Measurements from ENCODE around the gene VASH2.
A peak's percentile ranks its signal among the peaks of the same experiment; 100 is the strongest.
"Not testable (repeated sequence)": the region's sequence is repeated elsewhere in the genome, so short reads cannot be mapped to it uniquely, and the experiment has no call there.

Gene VASH2

DNA sequence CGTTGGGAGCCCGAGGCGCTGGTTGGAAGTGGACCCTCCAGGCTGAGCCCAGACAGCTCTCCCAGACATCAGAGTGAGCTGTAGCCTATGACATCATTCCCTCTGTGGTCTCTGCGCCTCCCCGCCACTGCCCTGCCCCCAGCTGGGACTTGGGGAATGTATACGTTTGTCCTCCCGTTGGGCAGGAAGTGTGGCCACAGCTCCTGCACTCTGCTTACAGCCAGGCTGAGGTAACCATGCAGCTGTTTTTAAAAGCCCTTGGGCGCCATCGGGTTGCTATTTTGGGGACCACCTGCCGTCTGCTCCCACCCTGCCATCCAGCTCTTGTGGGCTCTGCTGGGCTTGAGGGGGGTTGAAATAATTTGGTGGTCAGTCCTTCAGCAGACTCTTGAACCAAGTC is 7.8 kb downstream of the VASH2 start:
- DNase-seq, result peak; percentile 59

DNA sequence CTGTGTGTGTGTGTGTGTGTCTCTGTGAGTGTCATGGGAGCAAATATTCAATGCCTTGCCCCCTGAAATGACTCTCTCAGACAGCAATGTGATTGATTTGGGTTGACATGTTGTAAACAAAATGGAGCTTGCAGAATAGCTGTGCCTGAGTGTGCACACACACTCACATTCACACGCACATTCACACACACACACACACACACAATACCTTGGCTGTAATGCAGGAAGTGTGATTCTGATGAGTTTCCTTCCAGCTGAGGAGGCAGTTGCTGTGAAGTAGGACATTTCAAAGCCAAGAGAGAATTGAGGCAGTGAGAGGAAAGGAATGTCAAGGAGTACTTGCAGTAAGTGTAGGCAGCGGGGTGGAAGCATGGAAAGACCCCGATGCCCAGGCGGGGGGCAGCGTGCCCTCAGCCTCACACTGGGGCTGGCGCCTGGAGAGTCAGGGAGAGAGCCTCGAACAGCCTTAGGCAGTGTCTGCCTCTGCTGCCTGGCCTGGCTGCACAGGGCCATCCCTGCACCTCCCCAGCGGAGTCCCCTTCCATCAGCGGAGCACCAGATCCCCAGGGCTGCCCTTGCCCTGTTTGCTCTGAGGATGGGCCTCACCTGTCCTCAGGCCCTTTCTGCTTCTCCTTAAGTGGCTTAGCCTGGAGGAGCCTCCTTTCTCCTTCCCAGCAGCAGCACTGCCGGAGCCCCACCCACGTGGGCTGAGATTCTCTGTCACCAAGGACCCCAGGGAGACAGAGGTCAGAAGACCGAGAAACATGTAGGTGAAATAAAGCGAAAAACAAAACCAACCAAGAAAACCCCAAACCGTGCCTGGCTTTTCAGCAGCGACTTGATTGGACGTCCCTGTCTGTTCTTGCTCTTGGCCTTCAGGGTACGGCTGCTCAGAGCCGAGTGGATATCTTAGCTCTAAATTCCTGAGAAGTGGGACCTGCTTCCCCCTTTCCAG is 9.2 kb downstream of the VASH2 start:
- no peak for DNase-seq

DNA sequence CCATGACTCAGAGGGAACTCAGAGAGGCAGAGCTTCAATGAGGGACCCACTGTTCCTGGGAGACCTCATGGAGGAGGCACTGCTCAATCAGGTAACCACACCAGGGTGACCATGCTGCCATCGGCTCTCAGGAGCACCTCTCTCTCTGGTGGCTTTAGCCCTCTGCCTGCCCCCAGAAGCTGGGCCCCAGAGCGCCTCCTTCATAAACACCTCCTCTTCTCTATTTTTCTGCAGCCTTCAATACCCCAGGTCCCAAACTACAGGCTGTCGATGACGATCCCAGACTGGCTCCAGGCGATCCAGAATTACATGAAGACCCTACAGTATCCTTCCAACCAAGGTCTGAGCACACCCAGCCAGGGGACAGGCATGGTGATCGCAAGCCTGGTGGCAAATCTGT is 10.6 kb downstream of the VASH2 start:
- no peak for DNase-seq

DNA sequence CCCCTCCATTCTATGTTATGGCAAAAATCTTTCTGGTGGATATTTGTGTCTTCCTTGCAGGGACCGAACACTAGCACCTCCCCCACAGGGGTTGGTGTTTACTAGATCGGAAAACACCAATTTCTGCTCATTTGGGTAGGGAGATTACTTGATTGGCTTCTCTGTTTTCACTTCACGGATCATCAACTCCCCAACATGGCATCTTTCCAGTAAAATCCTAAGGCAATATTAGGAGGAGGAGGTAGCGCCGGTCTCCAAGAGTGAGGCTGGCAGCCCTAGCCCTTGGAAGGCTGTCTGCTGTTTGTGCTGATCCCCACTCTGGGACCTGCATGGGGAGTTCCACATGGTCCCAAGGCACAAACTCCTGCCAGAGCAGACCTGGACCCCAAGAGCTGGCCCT is 12.2 kb downstream of the VASH2 start:
- DNase-seq, result no peak

DNA sequence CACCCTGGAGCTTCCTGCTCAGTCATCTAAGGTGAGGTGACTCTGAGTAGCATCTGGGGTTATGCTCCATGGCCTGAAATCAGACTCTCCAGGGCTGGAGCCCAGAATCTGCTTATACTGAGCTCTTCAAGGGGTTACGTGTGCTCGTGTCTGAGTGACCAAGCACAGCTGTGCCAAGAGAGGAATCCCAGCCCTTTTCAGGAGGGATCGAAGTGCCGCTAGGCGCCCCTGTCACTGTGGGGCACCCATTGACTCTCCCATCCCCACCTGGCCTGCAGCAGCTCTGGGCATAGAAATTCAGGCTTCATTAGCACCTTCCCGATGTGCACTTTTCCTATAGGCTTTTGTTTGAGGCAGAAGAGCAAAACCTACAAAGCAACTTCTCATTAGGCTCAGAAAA is 13.8 kb downstream of the VASH2 start:
- no peak for DNase-seq

DNA sequence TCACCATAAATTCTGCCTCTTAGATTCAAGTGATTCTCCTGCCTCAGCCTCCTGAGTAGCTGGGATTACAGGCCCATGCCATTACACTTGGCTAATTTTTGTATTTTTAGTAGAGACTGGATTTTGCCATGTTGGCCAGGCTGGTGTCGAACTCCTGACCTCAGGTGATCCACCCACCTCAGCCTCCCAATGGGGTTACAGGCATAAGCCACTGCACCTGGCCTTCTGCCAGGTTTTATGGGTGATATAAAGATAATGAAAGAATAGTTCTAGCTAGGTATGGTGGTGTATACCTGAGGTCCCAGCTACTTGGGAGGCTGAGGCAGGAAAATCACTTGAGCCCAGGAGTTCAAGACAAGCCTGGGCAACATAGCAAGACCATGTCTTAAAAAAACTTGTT is 14.7 kb downstream of the VASH2 start:
- DNase-seq, result not testable (repeated sequence)

DNA sequence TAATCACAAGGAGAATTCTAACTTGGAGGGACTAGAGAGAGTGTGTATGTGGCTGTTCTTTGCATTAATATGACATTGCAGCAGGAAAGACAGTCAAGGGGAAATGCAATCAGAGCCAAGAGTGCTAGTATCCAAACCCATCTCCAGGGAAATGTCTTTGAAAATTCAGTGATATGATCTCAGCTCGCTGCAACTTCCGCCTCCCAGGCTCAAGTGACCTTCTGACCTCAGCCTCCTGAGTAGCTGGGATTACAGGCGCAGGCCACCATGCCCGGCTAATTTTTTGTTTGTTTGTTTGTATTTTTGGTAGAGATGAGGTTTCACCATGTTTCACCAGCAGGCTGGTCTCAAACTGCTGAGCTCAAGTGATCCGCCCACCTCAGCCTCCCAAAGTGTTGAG is 16.3 kb downstream of the VASH2 start:
- DNase-seq, result no peak

DNA sequence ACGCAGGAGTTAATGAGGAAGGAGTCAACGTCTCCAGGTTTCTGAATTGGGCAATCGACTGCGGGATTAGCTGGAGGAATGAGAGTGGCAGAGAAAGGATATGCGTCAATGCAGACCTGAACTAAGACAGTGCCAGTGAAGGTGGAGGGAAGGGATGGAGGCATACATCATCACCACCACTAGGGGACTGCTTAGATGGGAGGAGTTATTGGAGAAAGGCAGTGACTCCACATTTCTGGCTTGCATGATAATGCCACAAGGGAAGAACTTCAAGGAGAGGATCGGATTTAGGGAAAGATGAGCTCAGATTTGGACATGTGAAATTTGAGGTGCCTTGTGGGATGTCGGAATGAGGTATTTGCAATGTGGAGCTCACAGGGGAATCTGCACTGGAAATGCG is 17.5 kb downstream of the VASH2 start:
- DNase-seq, result peak; percentile 61

DNA sequence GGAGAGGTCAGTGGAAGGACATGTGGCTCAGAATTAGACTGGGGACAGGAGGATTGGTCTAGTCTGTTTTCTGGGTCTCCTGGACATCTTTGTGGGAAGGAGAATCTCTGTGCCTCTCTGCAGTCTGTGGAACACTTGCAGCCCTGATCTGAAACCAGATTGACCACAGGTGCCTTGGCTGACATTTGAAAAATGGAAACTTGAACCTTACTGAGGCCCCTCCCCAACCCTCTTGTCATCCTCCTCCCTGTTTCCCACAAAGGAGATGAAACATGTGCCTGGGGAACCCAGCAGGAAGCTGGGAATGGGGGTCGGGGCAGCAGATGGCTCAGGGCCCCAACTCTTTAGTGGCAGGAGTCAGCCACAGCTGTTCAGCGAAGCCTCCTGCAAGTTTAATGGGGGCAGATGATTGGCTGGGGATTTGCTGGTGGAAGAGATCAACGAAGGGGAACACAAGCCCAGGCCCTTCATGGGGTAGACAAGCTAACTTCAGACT is 18.1 kb downstream of the VASH2 start:
- no peak for DNase-seq

DNA sequence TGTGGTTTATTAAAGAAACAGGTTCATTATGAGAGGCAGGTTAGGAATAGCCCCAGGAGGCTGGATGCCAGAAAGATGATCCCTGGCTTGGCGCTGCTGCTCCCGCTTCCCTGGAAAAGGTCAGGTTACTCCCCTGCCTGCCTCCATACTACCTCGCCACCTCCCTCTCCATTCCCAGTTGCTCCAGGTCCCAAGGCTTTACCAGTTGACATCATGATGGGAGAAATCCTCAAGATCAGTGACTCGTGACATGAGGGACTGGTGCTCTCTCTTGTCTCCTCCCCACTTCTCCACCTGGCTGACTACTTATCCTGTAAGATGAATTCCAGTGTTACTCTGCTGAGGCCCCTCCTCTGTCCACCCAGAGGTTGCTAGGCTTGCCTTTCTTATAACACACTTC is 19.7 kb downstream of the VASH2 start:
- DNase-seq, result no peak

DNA sequence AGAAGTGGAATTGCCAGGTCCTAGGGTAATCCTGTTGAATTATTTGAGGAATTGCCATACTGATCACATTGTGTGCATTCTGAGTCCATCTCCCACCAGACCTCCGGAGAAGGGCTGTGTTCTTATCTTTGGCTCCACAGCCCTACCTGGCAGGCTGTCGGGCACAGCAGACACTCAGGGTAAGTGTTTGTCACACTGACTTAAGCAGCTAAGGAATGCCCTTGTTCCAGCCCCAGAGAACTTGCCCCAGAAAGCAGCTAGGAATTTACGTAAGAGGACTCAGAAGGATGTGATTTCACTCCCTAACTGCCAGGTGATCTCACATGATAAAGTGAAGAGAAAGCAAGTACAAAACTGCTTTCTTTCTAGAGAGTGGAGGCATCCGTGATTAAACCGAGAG is 21.0 kb downstream of the VASH2 start:
- no peak for DNase-seq

DNA sequence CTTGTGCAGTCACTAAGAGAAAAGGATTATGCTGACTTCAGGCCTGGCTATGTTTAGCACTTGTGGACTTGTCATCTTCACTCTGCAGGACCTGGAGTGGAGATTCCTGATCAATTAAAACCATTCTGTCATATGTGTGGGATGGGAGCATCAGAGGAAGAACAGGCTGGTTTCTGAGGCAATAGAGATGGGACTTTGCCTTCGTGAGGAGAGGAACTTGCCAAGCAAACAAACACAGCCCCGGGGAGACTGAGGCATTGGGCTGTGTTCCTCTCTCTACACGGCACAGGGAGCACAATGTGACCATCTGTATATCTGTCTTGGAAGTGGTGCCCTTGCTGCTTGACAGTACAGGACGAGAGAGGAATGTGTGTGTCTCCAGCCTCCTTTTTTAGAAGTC is 23.1 kb downstream of the VASH2 start:
- no peak for DNase-seq

DNA sequence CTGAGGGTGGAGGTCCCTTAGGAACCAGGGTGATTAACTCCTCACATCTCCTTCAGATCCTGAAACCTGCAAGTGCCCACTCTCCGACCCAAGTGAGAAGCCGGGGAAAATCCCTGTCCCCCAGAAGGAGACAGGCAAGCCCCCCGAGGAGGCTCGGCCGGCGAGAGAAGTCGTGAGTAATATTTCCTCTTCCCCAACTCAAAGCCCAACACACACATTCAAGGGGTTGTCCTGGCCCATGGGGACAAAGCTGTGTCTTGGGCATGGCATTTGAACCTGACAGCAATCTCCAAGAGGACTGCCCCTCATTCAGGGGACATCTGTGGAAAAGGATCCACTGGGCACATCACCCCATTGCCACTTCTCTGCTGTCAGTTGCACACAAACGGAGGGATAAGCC is 23.6 kb downstream of the VASH2 start:
- DNase-seq, result no peak

DNA sequence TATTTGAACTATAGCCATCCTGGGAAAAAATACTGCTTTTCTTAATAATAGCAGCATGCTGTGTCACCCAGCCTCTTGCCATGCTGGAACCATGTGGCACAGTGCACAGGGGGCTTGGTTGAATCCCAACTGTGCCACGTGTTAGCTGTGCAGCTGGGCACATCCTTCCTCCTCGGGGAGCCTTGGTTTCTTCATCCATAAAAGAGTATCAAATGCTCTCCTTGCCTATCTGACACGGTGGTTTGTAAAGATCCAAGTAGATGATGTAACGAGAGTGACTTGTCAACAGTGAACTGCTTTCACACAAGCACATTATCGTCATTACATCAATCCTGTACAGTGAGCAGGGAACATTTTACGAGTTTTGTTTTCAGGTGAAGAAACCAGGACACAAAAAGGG is 24.4 kb downstream of the VASH2 start:
- no peak for DNase-seq

DNA sequence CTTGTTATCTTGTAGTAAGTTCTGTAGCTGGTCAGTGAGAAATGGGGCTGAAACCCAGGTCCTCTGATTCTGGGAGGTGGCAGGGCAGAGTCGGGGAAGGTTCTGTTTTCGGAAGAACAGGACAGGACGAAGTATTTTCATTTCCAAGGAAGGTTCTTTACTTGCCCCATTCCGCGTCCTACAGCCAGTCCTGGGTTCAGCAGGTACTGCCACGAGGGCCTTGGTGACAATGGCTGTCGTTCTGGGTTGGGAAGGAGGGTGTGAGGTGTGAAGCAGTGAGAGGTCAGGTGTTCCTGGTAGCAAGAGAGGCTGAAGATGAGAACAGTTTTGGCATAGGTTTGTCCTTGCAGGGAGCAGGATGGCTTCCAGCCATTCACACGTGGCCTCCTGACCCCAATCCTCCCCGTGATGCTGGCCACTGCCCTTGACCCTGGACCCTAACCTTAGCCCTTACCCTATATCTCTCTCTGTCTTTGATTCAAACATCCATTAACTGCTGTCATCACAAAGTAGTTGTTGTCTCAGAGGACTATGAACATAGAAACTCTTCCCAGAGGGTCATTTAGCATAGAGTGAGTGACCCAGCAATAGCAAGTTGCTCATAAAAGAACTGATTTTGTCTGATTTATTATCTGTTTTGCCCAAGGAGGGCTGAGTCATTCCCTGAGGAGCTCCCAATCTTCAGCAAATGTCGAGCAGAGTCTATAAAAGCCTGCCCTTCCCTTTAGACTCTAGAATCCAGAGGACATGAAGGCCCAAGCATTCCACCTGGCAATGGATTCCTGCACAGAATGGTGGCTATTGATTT is 25.0 kb downstream of the VASH2 start:
- no peak for DNase-seq

DNA sequence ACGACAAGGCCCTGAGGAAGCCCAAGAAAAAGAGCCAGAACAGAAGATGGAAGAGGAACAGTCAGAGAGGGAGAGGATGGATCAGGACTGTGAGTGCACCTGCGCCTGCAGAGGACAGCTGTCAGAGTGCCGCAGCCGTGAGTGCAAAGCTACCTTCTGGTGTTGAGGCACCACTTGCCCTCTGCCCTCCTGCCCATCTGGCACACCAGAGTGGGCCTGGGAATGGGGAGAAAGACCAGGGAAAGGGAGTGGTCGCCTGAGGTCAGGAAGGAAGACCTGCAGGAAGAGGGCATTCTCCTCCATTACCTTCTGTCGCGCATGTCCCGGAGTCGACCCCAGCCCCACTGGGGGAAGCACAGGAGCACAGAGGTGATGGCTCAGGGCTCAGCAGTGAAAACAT is 26.2 kb downstream of the VASH2 start:
- no peak for DNase-seq

DNA sequence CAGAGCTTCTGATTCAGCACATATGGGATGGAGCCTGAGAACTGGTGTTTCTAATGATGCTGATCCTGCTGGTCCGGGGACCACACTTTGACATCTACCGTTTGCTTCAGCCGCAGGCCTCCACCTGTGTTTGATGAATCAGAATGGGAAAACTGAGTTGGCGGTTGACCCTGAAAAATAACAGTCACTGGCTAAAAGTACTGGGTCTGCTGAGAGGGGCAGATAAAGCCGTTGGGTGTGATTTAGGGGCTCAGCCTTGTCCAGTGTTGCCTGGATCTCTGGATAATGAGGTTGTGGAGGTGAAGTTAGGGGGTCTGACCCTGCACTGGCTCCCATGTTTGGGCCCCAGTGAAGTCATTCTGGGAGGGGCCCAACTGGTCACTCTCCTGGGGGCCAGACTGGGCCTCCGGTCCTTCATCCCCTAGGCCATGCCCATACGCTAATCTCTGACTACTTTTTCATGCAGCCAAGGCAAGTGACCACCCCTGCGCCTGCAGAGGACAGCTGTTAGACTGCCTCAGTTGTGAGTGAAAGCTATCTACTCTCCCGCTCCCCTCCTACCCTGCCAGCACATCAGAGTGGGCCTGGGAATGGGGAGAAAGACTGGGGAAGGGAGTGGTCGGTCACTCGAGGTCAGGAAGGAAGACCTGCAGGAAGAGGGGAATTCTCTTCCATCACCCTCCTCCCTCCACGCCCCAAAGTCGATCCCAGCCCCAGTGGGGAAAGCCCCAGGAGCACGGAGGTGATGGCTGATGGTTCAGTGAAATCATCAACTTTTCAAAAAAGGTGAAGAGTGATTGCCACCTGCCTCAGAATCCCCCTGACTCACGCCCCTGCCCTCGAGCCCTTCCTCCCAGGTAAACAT is 27.7 kb downstream of the VASH2 start:
- DNase-seq, result no peak

DNA sequence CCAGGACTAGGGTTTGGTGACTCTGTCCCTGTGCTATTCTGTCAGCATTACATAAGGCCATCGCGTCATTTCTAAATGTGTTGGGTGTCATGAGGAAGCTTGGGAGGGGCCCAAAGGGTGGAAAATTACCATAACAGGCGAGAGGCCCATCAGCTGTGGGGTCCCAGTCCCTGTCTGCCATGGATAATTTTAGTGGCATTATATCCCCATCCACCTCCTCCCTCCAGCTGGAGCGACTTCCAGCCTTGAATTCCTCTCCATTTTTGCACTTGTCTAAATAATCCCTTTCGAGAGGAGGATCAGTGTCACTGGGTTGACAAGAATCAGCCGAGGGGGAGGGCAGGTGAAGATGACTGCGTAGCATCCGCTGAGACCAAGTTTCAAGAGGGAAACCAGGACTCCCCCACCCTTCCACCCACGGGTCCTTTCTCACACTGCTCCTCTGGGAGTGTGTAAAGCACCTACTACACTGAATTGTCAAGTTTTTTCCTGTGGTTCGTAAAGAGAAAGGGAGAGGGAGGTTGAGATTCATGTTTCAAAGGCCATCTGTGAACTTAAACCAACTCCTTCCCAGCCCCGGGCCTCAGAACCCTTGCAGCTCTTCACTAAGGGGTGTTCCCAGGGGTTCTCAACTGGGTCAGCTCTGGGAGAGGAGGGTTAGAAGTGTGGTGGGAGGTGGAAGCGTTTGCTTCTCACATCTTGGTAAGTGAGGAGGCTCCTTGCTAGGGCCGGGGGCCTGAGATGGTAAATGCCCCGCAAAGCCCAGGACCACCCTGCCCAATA is 29.2 kb downstream of the VASH2 start:
- no peak for DNase-seq

DNA sequence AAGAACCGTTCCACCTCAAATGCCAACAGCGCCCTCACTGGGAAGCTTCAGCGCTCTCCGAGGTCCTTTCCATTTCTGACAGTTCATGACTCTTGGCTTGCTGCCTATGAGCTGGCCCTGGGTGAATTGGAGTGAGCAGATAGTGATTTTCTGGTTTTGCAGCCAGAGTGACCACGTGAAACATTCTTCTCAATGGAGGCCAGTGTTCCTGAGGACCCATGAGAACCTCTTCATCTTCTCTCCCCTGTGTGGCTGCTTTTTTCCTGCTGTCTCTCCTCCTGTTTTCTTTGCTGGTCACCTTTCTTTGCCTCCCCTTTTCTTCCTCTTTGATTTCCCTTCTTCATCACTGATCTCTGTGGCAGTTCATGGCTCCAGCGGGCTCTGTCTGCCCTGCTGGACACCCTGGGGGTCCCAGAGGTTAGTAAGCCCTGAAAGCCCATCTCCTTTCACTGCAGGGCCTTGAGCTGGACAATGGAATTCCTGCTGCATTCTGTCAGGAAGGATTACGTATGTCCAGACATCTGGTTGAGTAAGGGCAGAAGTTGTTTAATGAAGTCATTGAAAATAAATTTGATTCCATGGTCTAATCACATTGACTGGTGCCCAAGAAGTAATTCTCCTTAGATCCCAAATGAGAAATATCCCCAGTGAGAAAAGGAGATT is 29.9 kb downstream of the VASH2 start:
- DNase-seq, result no peak

DNA sequence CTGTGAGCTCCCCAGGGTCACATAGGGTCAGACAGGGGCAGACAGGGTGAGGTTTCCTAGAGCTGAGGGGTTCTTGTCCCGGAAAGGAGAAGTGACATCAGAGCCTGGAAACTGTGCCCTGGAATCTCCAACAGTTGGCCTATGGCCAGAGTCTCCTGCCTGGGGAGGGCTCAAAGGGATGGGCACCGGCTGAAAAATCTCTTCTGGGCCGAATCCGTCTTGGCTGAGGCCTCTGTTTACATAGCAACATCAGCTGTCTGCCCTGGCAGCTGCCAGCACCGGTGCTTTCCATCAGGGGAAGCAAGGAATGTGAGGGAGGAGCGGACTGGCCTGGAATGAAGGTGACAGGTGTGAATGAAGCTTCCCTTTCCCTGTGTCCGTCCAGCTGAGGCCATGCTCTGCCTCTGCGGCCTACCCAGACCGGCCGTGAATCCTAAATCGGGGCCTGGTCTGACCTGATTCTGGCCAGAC is 30.7 kb downstream of the VASH2 start:
- no peak for DNase-seq

DNA sequence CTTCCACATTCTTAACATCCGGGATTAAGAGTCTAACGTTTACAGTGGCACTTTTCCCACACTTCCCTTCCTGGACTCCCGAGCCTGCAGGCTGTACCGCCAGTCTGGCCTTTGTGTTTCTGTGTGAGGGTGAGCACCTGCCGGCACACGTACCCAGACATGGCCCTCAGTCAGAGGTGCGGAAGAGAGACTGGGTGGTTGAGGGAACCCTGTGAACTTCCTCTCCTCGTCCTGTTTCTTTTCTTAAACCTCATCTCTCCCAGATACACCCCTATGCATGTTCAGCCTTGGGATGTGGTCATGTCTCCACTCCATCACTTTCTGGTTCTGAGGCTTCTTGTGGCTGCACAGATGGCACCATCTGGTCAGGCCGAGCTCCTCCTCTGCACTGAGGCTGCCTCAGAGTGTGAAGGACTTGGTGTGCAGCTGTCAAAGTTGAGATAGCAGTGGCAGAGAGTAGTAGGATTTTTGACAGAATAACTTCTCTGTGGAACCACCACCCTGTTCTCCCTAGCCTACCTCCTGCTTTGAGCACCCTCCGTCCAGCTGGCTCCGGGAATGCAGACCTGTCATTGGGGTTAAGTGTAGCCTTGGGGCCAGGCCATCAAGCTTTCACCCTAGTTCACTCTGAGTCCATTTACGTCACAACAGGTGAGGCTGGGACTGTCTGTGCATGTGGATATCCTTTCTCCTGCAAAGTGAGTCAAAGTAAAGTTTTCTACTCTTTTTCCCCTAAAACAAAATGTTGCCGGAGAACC is 31.4 kb downstream of the VASH2 start:
- DNase-seq, result peak; percentile 83

All from MV-4-11 (cell line).